ENCODE results near the gene FUBP1. TPM values are rescaled to one million over a fixed set of nuclear protein-coding genes. Genes with fewer than 3 reads are reported as not detected.

The FUBP1 gene
- total RNA-seq, 1 experiment from 2014 or later: 125 TPM

DNA sequence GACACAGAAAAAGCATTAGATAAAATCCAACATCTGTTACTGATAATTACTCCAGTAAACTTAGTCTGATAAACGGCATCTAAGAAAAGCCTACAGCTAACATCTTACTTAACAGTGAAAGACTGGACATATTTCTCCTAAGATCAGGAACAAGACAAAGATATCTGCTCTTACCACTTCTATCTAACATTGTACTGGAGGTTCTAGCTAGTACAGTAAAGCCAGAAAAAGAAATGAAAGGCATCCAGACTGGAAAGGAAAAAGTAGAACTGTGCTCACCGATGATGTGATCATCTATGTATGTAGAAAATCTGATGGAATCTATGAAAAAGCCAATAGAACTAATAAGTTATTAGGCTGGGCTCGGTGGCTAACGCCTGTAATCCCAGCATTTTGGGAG is 68.8 kb downstream of the FUBP1 start:
- no peaks in the 10 kb centered on the region for H4K20me1 ChIP-seq (ENCODE audit: insufficient read depth)
- H3K27ac ChIP-seq (ENCODE audit: low read depth, low read length): no peak overlapping the region
- no peak overlapping the region for H3K4me3 ChIP-seq (replicated peaks in 1 of 2; ENCODE audit: low read depth in 1 of 2, low read length in 2 of 2)
- TF ChIP-seq EZH2 (IDR thresholded peaks at IDR 0.05): no peak
- no peak for TF ChIP-seq ZFX (IDR thresholded peaks at IDR 0.05)
- no peak for TF ChIP-seq TCF7L2 (IDR thresholded peaks at IDR 0.05; ENCODE audit: borderline replicate concordance, extremely low read depth, insufficient read depth, insufficient read length)
- no peak for TF ChIP-seq RAD21 (IDR thresholded peaks at IDR 0.05; ENCODE audit: low read depth)
- no peak for TF ChIP-seq SRF (IDR thresholded peaks at IDR 0.05; ENCODE audit: low read depth)
- no peak for TF ChIP-seq CBX3 (IDR thresholded peaks at IDR 0.05; ENCODE audit: low read depth)
- TF ChIP-seq ATF3 (IDR thresholded peaks at IDR 0.05): no peak
- no peak for TF ChIP-seq ZBTB33 (IDR thresholded peaks at IDR 0.05; ENCODE audit: extremely low read depth, insufficient replicate concordance, low read length)
- no peak for TF ChIP-seq SP1 (IDR thresholded peaks at IDR 0.05; ENCODE audit: low read depth)
- TF ChIP-seq, protein P1, sequence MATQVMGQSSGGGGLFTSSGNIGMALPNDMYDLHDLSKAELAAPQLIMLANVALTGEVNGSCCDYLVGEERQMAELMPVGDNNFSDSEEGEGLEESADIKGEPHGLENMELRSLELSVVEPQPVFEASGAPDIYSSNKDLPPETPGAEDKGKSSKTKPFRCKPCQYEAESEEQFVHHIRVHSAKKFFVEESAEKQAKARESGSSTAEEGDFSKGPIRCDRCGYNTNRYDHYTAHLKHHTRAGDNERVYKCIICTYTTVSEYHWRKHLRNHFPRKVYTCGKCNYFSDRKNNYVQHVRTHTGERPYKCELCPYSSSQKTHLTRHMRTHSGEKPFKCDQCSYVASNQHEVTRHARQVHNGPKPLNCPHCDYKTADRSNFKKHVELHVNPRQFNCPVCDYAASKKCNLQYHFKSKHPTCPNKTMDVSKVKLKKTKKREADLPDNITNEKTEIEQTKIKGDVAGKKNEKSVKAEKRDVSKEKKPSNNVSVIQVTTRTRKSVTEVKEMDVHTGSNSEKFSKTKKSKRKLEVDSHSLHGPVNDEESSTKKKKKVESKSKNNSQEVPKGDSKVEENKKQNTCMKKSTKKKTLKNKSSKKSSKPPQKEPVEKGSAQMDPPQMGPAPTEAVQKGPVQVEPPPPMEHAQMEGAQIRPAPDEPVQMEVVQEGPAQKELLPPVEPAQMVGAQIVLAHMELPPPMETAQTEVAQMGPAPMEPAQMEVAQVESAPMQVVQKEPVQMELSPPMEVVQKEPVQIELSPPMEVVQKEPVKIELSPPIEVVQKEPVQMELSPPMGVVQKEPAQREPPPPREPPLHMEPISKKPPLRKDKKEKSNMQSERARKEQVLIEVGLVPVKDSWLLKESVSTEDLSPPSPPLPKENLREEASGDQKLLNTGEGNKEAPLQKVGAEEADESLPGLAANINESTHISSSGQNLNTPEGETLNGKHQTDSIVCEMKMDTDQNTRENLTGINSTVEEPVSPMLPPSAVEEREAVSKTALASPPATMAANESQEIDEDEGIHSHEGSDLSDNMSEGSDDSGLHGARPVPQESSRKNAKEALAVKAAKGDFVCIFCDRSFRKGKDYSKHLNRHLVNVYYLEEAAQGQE (IDR thresholded peaks at IDR 0.05; ENCODE audit: low read depth): no peak
- no peak for TF ChIP-seq POLR2AphosphoS5 (IDR thresholded peaks at IDR 0.05; ENCODE audit: low read depth, low read length)
- no peak for TF ChIP-seq CEBPB (IDR thresholded peaks at IDR 0.05; ENCODE audit: low read depth)
- TF ChIP-seq ZNF274 (IDR thresholded peaks at IDR 0.05; ENCODE audit: low read depth, low read length): no peak
- no peak for TF ChIP-seq ELF1 (IDR thresholded peaks at IDR 0.05; ENCODE audit: borderline replicate concordance, low read depth)
- TF ChIP-seq YY1 (IDR thresholded peaks at IDR 0.05; ENCODE audit: extremely low read depth, insufficient replicate concordance, low read depth, low read length): no peak
- no peak for TF ChIP-seq SIN3A (IDR thresholded peaks at IDR 0.05; ENCODE audit: low read depth)
- TF ChIP-seq POLR2A (IDR thresholded peaks at IDR 0.05; ENCODE audit: borderline replicate concordance, extremely low read depth, insufficient read depth, insufficient read length): no peak
- TF ChIP-seq FOSL1 (IDR thresholded peaks at IDR 0.05; ENCODE audit: low read depth): no peak
- intact Hi-C loops (cut with micrococcal nuclease): no loop called here
- no TSS peak for BruUV-seq (replicated peaks)
- no peaks in the 10 kb centered on the region for H3K9me2 ChIP-seq (ENCODE audit: insufficient read depth)
- CTCF ChIA-PET: no interaction called here
- no peak overlapping the region for H2AFZ ChIP-seq (ENCODE audit: low read depth, low read length, poor library complexity, severe bottlenecking)
- H3K9ac ChIP-seq (ENCODE audit: low read length): no peak overlapping the region
- H3K27me3 ChIP-seq (ENCODE audit: insufficient read depth, low read length): no peaks in the 10 kb centered on the region
- no peaks in the 10 kb centered on the region for H3K79me2 ChIP-seq (ENCODE audit: insufficient read depth, low read length)
- H3K4me2 ChIP-seq (ENCODE audit: low read length): no peak overlapping the region
- RAD21 ChIA-PET (ENCODE audit: low non-redundant PET in 1 of 2, low total read pairs in 2 of 2, uncharacterized antibody in 2 of 2, unreplicated experiment in 2 of 2): no interaction called here
- ATAC-seq (no peak), DNase-seq (ENCODE audit: low read depth, low spot score) (no peak)
- no peaks in the 10 kb centered on the region for H3K4me1 ChIP-seq (ENCODE audit: control insufficient read depth in 1 of 2, insufficient read depth in 2 of 2, low read length in 2 of 2)
- no peaks in the 10 kb centered on the region for H3K9me3 ChIP-seq (ENCODE audit: control insufficient read depth in 1 of 2, insufficient read depth in 1 of 2, low read depth in 1 of 2, low read length in 2 of 2)
- H3K36me3 ChIP-seq (ENCODE audit: control insufficient read depth in 1 of 2, insufficient read depth in 2 of 2, low read length in 2 of 2): no peaks in the 10 kb centered on the region
- POLR2A ChIA-PET: no interaction called here
